AG10803 (cell line): ENCODE results near the gene OPA1.

Source experiments
- DNase-seq: peaks from one replicate; pipeline ENCODE4 v3.0.0; 2010; ENCODE audit warnings: low read depth
- H3K4me3 ChIP-seq: 2 replicates; pipeline ENCODE4 v1.5.1; 2011; ENCODE audit warnings: mild to moderate bottlenecking, low read length, control low read depth
- CTCF ChIP-seq: conservative IDR thresholded peaks from 2 replicates; pipeline ENCODE4 v1.5.1; 2011; ENCODE audit warnings: mild to moderate bottlenecking, low read length, control low read depth, inconsistent platforms

OPA1 gene

GRCh38 chr3:193744822-193745684 lies 152.0 kb downstream of the OPA1 start:
- DNase-seq = no peak
- H3K4me3 ChIP-seq = no peak overlapping the region

GRCh38 chr3:193746832-193747231 lies 153.8 kb downstream of the OPA1 start:
- no peak overlapping the region for H3K4me3 ChIP-seq
- no peak for DNase-seq
- no peak for TF ChIP-seq CTCF

More at GRCh38 chr3:193744822-193745684, 152.0 kb downstream of the OPA1 start:
- TF ChIP-seq CTCF = no peak
